Fibroblast of the aortic adventitia (primary cell): ENCODE results near the gene PRMT3. TPM values are rescaled to one million over a fixed set of nuclear protein-coding genes. Genes with fewer than 3 reads are reported as not detected.

Source experiments
- DNase-seq: peaks from one replicate; pipeline ENCODE4 v3.0.0-alpha.2; 2010; ENCODE audit warnings: low read depth
- H3K4me3 ChIP-seq: 2 replicates; pipeline ENCODE4 v1.5.1; 2011; ENCODE audit warnings: low read depth, mild to moderate bottlenecking, control low read depth, low read length, moderate library complexity
- total RNA-seq: library from RNA; depleted of rRNA; stranded (reverse); fragments of >200 nt; gene quantifications from 2 replicates; pipeline ENCODE4 v1.2.3, GENCODE V29; 2012; ENCODE audit warnings: low replicate concordance
- TF ChIP-seq, protein P1 (sequence below): IDR thresholded peaks from 2 replicates; pipeline ENCODE4 v1.5.1; 2011; ENCODE audit warnings: mild to moderate bottlenecking, low read length, control low read depth, inconsistent platforms; ENCODE audit not compliant: insufficient read depth

PRMT3 gene
- total RNA-seq, 1 donor = 17.3 TPM

DNA sequence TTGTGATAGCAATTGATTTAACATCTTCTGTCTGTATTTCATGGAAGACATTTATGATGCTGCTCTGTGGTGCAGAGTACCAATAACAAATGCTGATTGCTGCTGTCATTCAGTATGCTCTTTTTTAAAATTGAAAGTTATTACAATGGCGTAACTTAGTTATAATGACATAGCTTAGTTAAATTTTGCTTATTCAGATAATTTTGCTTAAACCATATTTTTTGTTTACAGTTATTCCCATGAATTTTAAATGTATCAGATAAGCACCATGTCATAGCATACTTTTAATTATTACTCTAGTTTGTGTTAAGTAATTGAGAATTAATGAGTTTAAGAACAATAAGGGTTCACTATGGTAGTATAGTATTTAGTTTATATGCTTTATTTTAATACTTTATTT lies 15.5 kb downstream of the PRMT3 start:
- DNase-seq = no peak
- TF ChIP-seq, protein P1, sequence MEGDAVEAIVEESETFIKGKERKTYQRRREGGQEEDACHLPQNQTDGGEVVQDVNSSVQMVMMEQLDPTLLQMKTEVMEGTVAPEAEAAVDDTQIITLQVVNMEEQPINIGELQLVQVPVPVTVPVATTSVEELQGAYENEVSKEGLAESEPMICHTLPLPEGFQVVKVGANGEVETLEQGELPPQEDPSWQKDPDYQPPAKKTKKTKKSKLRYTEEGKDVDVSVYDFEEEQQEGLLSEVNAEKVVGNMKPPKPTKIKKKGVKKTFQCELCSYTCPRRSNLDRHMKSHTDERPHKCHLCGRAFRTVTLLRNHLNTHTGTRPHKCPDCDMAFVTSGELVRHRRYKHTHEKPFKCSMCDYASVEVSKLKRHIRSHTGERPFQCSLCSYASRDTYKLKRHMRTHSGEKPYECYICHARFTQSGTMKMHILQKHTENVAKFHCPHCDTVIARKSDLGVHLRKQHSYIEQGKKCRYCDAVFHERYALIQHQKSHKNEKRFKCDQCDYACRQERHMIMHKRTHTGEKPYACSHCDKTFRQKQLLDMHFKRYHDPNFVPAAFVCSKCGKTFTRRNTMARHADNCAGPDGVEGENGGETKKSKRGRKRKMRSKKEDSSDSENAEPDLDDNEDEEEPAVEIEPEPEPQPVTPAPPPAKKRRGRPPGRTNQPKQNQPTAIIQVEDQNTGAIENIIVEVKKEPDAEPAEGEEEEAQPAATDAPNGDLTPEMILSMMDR = no peak
- H3K4me3 ChIP-seq = no peak overlapping the region

DNA sequence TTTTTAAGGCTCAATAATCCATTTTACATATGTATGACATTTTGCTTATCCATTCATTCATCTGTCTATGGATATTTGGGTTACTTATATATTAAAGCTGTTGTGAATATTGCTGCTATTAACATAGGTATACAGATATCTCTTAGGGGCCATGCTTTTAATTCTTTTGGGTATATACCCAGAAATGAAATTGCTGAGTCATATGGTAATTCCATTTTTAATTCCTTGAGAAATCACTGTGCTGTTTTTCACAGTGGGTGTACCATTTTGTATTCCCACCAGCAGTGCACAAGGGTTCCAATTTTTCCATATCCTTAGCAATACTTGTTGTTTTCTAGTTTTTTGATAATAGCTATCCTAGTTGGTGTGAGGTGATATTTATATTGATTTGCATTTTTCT lies 19.0 kb downstream of the PRMT3 start:
- TF ChIP-seq, protein P1 = no peak
- H3K4me3 ChIP-seq = no peak overlapping the region
- DNase-seq = no peak

DNA sequence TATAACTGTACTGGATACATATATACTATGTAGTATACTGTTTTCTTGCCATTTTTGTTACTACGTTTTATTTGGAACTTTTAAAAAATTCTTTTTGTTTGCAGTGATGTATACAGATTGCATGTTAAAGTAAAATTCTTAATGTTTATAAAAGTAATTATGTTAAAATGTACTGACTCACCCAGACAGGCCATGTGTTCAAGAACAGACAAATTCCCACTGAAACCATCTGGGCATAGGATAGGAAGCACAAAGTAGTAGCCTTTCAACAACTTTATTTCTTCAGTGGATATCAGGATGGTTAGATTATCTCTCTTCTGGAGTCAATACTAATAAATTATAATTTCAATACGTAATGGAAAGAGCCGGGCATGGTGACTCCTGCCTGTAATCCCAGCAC lies 19.8 kb downstream of the PRMT3 start:
- TF ChIP-seq, protein P1 = no peak
- DNase-seq = no peak
- no peak overlapping the region for H3K4me3 ChIP-seq

DNA sequence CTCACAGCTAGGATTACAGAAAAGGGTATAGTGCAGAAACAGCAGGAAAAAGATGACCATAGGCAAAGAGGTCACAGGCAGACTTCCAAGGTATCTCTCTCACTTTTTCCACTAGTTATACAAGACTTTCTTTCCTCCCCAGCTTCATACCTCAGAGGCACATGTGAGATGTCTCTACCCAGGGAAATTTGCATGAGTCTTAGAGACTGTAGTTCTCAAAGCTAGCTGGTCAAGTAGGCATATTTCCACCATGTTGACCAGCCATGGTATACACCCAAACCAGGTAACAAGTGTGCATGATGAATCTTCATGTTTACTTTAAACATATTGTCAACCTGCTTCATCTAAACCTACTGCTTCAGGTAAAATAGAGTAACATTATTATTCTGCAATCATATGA lies 27.9 kb downstream of the PRMT3 start:
- H3K4me3 ChIP-seq = no peak overlapping the region
- TF ChIP-seq, protein P1 = no peak
- DNase-seq = no peak

DNA sequence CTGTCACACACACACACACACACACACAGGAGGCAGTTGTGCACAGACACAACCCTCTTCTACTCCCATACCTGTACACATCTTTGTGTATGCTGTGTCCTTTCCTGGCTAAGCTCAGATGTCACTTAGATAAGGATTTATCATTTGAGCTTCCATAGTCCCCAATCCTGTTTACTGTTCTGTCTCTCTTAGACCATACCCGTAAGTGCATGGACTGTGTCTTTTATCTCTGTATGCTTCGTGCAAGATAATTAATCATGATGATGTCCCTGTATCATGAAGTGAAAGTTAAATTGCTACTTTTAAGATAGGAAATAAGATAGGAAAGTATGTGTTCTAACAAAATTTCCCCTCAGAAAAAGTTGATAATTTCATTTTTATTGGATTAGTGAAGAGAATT lies 30.3 kb downstream of the PRMT3 start:
- DNase-seq = no peak
- H3K4me3 ChIP-seq = no peak overlapping the region
- TF ChIP-seq, protein P1 = no peak

DNA sequence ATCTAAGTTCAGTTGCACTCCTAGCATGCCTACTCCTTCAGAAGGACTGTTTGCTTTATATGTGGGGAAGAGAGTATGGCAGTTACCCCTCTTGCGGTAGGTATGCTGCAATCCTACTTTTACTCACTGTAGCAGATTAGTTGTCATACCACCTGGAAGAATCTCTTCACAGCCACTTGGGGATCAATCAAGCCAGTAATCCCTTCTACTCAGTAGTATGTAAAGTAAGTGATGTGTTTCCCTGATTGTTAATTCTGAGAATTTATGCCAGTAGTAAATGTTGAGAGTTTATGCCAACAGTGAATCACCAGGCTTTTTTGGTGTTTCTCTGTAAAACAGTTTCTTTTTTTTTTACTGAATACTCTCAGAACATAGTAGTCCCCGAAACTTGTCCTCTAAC lies 34.4 kb downstream of the PRMT3 start:
- TF ChIP-seq, protein P1 = no peak
- DNase-seq = no peak
- no peak overlapping the region for H3K4me3 ChIP-seq

DNA sequence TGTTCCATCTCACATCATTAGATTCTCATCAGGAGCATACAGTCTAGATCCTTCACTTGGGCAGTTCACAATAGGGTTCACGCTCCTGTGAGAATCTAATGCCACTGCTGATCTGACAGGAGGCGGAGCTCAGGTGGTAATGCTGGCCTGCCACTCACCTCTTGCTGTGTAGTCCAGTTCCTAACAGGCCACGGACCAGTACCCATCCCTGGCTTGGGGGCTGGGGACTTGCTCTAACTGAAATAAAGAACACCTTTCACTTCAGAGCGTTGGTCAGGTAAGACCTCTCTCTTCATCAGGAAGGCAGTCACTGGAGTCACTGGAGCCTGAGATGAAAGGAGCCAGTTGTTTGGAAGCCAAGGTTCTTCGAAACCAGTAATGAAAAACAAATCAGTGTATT lies 41.7 kb downstream of the PRMT3 start:
- no peak for DNase-seq
- TF ChIP-seq, protein P1 = no peak

More for the DNA sequence above, 41.7 kb downstream of the PRMT3 start:
- no peak overlapping the region for H3K4me3 ChIP-seq
